B cell (primary cell): ENCODE data around the gene SHFL. TPM values are rescaled to one million over a fixed set of nuclear protein-coding genes. Genes with fewer than 3 reads are reported as not detected.

ENCODE experiments used
- ATAC-seq: fragments of 200-7000 bp; cut with Tn5 transposase; one replicate; pipeline ENCODE4 v1.10.0; 2021; ENCODE audit warnings: low read depth, mild to moderate bottlenecking, moderate number of reproducible peaks, moderate library complexity
- CTCF ChIA-PET: fragments of 350-600 bp; sonication (Branson Sonifier 250); formaldehyde crosslinking; loops from one replicate; lab custom pipeline; 2021; ENCODE audit warnings: antibody characterized with exemption, inconsistent platforms; lab: Charles Lee
- POLR2A ChIA-PET: fragments of 350-600 bp; sonication (Branson Sonifier 250); formaldehyde crosslinking; loops from one replicate; lab custom pipeline; 2021; ENCODE audit warnings: antibody characterized with exemption; lab: Charles Lee
- DNase-seq: peaks from one replicate; pipeline ENCODE4 v3.0.0; 2013
- H2AFZ ChIP-seq: 2 replicates; pipeline ENCODE4 v1.6.1; 2012; ENCODE audit warnings: mild to moderate bottlenecking, low read depth, low read length; ENCODE audit not compliant: insufficient read depth, poor library complexity, severe bottlenecking
- H3K27ac ChIP-seq, 2 donors: 1 replicate in 1 of 2; 2 replicates in 1 of 2; pipeline ENCODE4 v1.5.1; 2012 to 2013; ENCODE audit warnings: low read length in 2 of 2, mild to moderate bottlenecking in 2 of 2, moderate library complexity in 1 of 2
- H3K27me3 ChIP-seq, 4 experiments: fragments of 200-600 bp in 1 of 4; sonication (generic) in 1 of 4; replicated peaks in 1 of 4; 1 replicate in 2 of 4; 2 replicates in 2 of 4; pipeline versions ENCODE4 v1.6.1 to v1.7.0; 2013 to 2016; ENCODE audit warnings: low read length in 3 of 4, mild to moderate bottlenecking in 2 of 4, mixed read lengths in 1 of 4, moderate library complexity in 1 of 4; ENCODE audit not compliant: insufficient read depth in 4 of 4, control insufficient read depth in 3 of 4; ENCODE audit errors: control extremely low read depth in 1 of 4
- H3K36me3 ChIP-seq, 2 experiments: replicated peaks in 1 of 2; 1 replicate in 1 of 2; 2 replicates in 1 of 2; pipeline versions ENCODE4 v1.6.1 to v1.7.1; 2013; ENCODE audit warnings: low read length in 1 of 2; ENCODE audit not compliant: insufficient read depth in 2 of 2, control insufficient read depth in 1 of 2; ENCODE audit errors: control extremely low read depth in 1 of 2, extremely low read depth in 1 of 2
- H3K4me1 ChIP-seq, 2 donors: fragments of 200-600 bp in 1 of 2; sonication (generic) in 1 of 2; 1 replicate in 1 of 2; 2 replicates in 1 of 2; pipeline versions ENCODE4 v1.5.1 to v1.6.1; 2013 to 2017; ENCODE audit warnings: low read length in 2 of 2; ENCODE audit not compliant: control insufficient read depth in 2 of 2, insufficient read depth in 2 of 2
- H3K4me2 ChIP-seq: replicated peaks from 2 replicates; pipeline ENCODE3; 2012; ENCODE audit warnings: mild to moderate bottlenecking, low read depth, low read length; ENCODE audit not compliant: poor library complexity, severe bottlenecking
- H3K4me3 ChIP-seq, 5 experiments: fragments of 200-600 bp in 1 of 5; sonication (generic) in 1 of 5; 1 replicate in 3 of 5; 2 replicates in 2 of 5; pipeline versions ENCODE4 v1.5.1 to v1.7.0; 2011 to 2016; ENCODE audit warnings: low read length in 4 of 5, mild to moderate bottlenecking in 4 of 5, low read depth in 2 of 5, control low read depth in 1 of 5, moderate library complexity in 1 of 5; ENCODE audit not compliant: insufficient read depth in 1 of 5; ENCODE audit errors: control extremely low read depth in 1 of 5, extremely low read depth in 1 of 5
- H3K79me2 ChIP-seq: fragments of 200-600 bp; sonication (generic); one replicate; pipeline ENCODE4 v1.6.0; 2016; ENCODE audit warnings: low read length; ENCODE audit not compliant: control insufficient read depth, insufficient read depth
- H3K9ac ChIP-seq: fragments of 200-600 bp; sonication (generic); 2 replicates; pipeline ENCODE4 v1.6.1; 2017; ENCODE audit warnings: mild to moderate bottlenecking, low read length, moderate library complexity
- H3K9me3 ChIP-seq, 3 donors: one replicate each; pipeline versions ENCODE4 v1.6.1 to v1.7.1; 2013; ENCODE audit warnings: low read length in 2 of 3; ENCODE audit not compliant: control insufficient read depth in 2 of 3, insufficient read depth in 1 of 3; ENCODE audit errors: control extremely low read depth in 1 of 3
- H4K20me1 ChIP-seq: 2 replicates; pipeline ENCODE4 v1.6.0; 2012; ENCODE audit warnings: mild to moderate bottlenecking, low read length; ENCODE audit not compliant: insufficient read depth, control insufficient read depth, poor library complexity, severe bottlenecking
- H3K27ac Mint-ChIP-seq: one replicate; pipeline ENCODE4 v1.8.0; 2021; ENCODE audit warnings: mixed read lengths
- H3K27me3 Mint-ChIP-seq: one replicate; pipeline ENCODE4 v1.8.0; 2021; ENCODE audit warnings: mixed read lengths
- H3K4me1 Mint-ChIP-seq: one replicate; pipeline ENCODE4 v1.8.0; 2021; ENCODE audit warnings: mixed read lengths
- H3K4me3 Mint-ChIP-seq: one replicate; pipeline ENCODE4 v1.8.0; 2021; ENCODE audit warnings: mixed read lengths
- H3K9me3 Mint-ChIP-seq: one replicate; pipeline ENCODE4 v1.8.0; 2022; ENCODE audit warnings: mixed read lengths; ENCODE audit not compliant: insufficient read depth
- CTCF ChIP-seq: fragments of 200-600 bp; IDR thresholded peaks from one replicate; pipeline ENCODE4 v1.8.0; 2022; ENCODE audit warnings: antibody characterized with exemption, mild to moderate bottlenecking
- EZH2 ChIP-seq: IDR thresholded peaks from 2 replicates; pipeline ENCODE4 v1.6.1; 2012; ENCODE audit warnings: borderline replicate concordance, low read depth, mild to moderate bottlenecking, moderate library complexity, low read length; ENCODE audit not compliant: insufficient read depth, poor library complexity, severe bottlenecking
- WGBS: methylation state at CpG from one replicate; pipeline ENCODE4 v1.1.5; 2013; ENCODE audit warnings: missing lambda C conversion rate; ENCODE audit not compliant: insufficient coverage; 5-methylcytosine and 5-hydroxymethylcytosine counted together
- intact Hi-C: fragments of 100-400 bp; cut with micrococcal nuclease; formaldehyde crosslinking; loops from one replicate; pipeline ENCODE4 v1.10.0; 2022
- polyA plus RNA-seq: library from polyadenylated mRNA; depleted of rRNA; stranded (reverse); fragments of >200 nt; gene quantifications from 2 replicates; pipeline ENCODE4 v1.2.3, GENCODE V29; 2012
- total RNA-seq, 2 donors: library from RNA; stranded (reverse); fragments of 120-200 nt in 1 of 2; gene quantifications; 1 replicate in 1 of 2; 2 replicates in 1 of 2; pipeline versions ENCODE4 v1.2.3 to v1.2.4, GENCODE V29; 2013 to 2022

Gene SHFL
- total and polyA plus RNA-seq, 2 donors (not counting 1 experiment from before 2014, with no cell fraction given): 109 to 205 TPM

GRCh38 chr19:10133596-10133995, 47.5 kb downstream of the SHFL start:
- H3K36me3 ChIP-seq: peaks cover 0 to 52% of the 10 kb centered on the region in 2 experiments

GRCh38 chr19:10134040-10134439, 47.9 kb downstream of the SHFL start:
- no peaks in the 10 kb centered on the region for H4K20me1 ChIP-seq
- CTCF ChIA-PET: interaction anchor here (1.1 to 1.7 kb wide), 2 partner anchors 37 to 202 kb away, joined by 3 to 5 read pairs; no protein-coding TSS in a partner anchor
- no peak overlapping the region for H3K4me2 ChIP-seq
- no peak overlapping the region for H3K9ac ChIP-seq
- no peaks in the 10 kb centered on the region for H3K27me3 Mint-ChIP-seq
- peaks cover 0 to 6% (median 0%) of the 10 kb centered on the region in 3 donors for H3K9me3 ChIP-seq
- H3K79me2 ChIP-seq: no peaks in the 10 kb centered on the region
- no peak for TF ChIP-seq CTCF
- no peak overlapping the region for H3K27ac Mint-ChIP-seq
- intact Hi-C loops: no loop called here
- H3K27ac ChIP-seq: no peak overlapping the region
- DNase-seq (no peak), ATAC-seq (no peak)
- no peaks in the 10 kb centered on the region for H3K27me3 ChIP-seq
- no peak overlapping the region for H2AFZ ChIP-seq
- no peak overlapping the region for H3K4me3 Mint-ChIP-seq
- no peaks in the 10 kb centered on the region for H3K4me1 Mint-ChIP-seq
- no peaks in the 10 kb centered on the region for H3K4me1 ChIP-seq
- H3K4me3 ChIP-seq: no peak overlapping the region
- peaks cover 0 to 54% of the 10 kb centered on the region in 2 experiments for H3K36me3 ChIP-seq
- no peaks in the 10 kb centered on the region for H3K9me3 Mint-ChIP-seq
- 92% methylated on average over 5 of the region's 9 CpGs for WGBS
- POLR2A ChIA-PET: no interaction called here

More at GRCh38 chr19:10133596-10133995, 47.5 kb downstream of the SHFL start:
- Mint-ChIP-seq H3K9me3 (no peaks in the 10 kb centered on the region), H3K4me1 (no peaks in the 10 kb centered on the region), H3K27ac (no peak overlapping the region), H3K27me3 (no peaks in the 10 kb centered on the region), H3K4me3 (no peak overlapping the region)
- ATAC-seq: no peak
- intact Hi-C loops: no loop called here
- Histone ChIP-seq H4K20me1 (no peaks in the 10 kb centered on the region), H2AFZ (no peak overlapping the region), H3K4me2 (no peak overlapping the region), H3K27ac (no peak overlapping the region), H3K79me2 (no peaks in the 10 kb centered on the region), H3K9me3 (peaks cover 0 to 6% (median 0%) of the 10 kb centered on the region in 3 donors), H3K27me3 (no peaks in the 10 kb centered on the region), H3K4me3 (no peak overlapping the region), H3K9ac (no peak overlapping the region), H3K4me1 (no peaks in the 10 kb centered on the region)
- TF ChIP-seq EZH2: no peak
- no peak for TF ChIP-seq CTCF
- DNase-seq: no peak
- POLR2A ChIA-PET: no interaction called here
- CTCF ChIA-PET: interaction anchor here (1.1 to 1.7 kb wide), 3 partner anchors 37 to 202 kb away, joined by 3 to 5 read pairs (median 3); no protein-coding TSS in a partner anchor
- whole genome bisulfite sequencing: 91% methylated on average over 11 of the region's 11 CpGs
